Activated CD4-positive, alpha-beta T cell treated with anti-CD3 and anti-CD28 coated beads for 36 hours (primary cell): ENCODE data around the gene EP400. TPM values are rescaled to one million over a fixed set of nuclear protein-coding genes. Genes with fewer than 3 reads are reported as not detected.

ENCODE experiments used
- ATAC-seq: fragments of 200-7000 bp; cut with Tn5 transposase; one replicate; pipeline ENCODE4 v1.10.0; 2021; ENCODE audit warnings: mild to moderate bottlenecking, moderate library complexity
- CTCF ChIA-PET: fragments of 350-600 bp; sonication (Branson Sonifier 250); formaldehyde crosslinking; loops from one replicate; lab custom pipeline; 2021; ENCODE audit warnings: antibody characterized with exemption; lab: Charles Lee
- POLR2A ChIA-PET: fragments of 350-600 bp; sonication (Branson Sonifier 250); formaldehyde crosslinking; loops from one replicate; lab custom pipeline; 2021; ENCODE audit warnings: antibody characterized with exemption, inconsistent platforms; lab: Charles Lee
- DNase-seq: peaks from one replicate; pipeline ENCODE4 v3.0.0-alpha.2; 2020
- H3K27ac Mint-ChIP-seq: one replicate; pipeline ENCODE4 v1.8.0; 2021; ENCODE audit warnings: mixed read lengths
- H3K27me3 Mint-ChIP-seq: one replicate; pipeline ENCODE4 v1.8.0; 2021; ENCODE audit warnings: mixed read lengths
- H3K36me3 Mint-ChIP-seq: one replicate; pipeline ENCODE4 v1.8.0; 2021; ENCODE audit warnings: low read depth, mixed read lengths
- H3K4me1 Mint-ChIP-seq: one replicate; pipeline ENCODE4 v1.8.0; 2021; ENCODE audit warnings: mixed read lengths
- H3K4me3 Mint-ChIP-seq: one replicate; pipeline ENCODE4 v1.8.0; 2021; ENCODE audit warnings: mild to moderate bottlenecking, moderate library complexity, mixed read lengths
- H3K9me3 Mint-ChIP-seq: one replicate; pipeline ENCODE4 v1.8.0; 2021; ENCODE audit warnings: low read depth, mixed read lengths
- intact Hi-C, 2 experiments: fragments of 100-400 bp; cut with DNase I in 1 of 2; cut with micrococcal nuclease in 1 of 2; formaldehyde crosslinking; loops; one replicate each; pipeline versions ENCODE4 v1.14.2 to v1.15.1; 2022 to 2024; cut with DNase I, micrococcal nuclease
- total RNA-seq, 2 experiments: library from RNA; stranded (reverse); gene quantifications; one replicate each; pipeline ENCODE4 v1.2.3, GENCODE V29; 2021

The EP400 gene
- 10 to 100 TPM; 46.4 to 51.3 TPM for total RNA-seq

- H3K27me3 Mint-ChIP-seq = no peaks in the 10 kb centered on the region
- intact Hi-C loops = loop anchor here (1.0 to 5.0 kb wide), 10 partner anchors 20 to 1078 kb away; partner anchors contain the start of genes PUS1 (in 2 of the 2), ULK1 (in 2 of the 2), DDX51 (in 1 of the 2) and FBRSL1 (in 1 of the 2)
- H3K4me3 Mint-ChIP-seq = peak within 1 kb of the TSS; percentile 88
- H3K27ac Mint-ChIP-seq = peak within 1 kb of the TSS; percentile 93
- H3K36me3 Mint-ChIP-seq = peaks cover 10% of the 10 kb centered on the region
- H3K4me1 Mint-ChIP-seq = peaks cover 42% of the 10 kb centered on the region
- peak; percentile 97 for DNase-seq
- ATAC-seq = peak; percentile 96
- ChIA-PET CTCF (interaction anchor here (0.7 to 1.2 kb wide), 3 partner anchors 13 to 1079 kb away, joined by 3 to 4 read pairs (median 3); no protein-coding TSS in a partner anchor), POLR2A (no interaction called here)
- no peaks in the 10 kb centered on the region for H3K9me3 Mint-ChIP-seq
These were observed at the start of gene EP400 for GRCh38 chr12:131949431-131950181. TSS of gene EP400 (plus strand) at chr12:131949942. CDS start at chr12:131960620, 10,678 bp downstream.

- intact Hi-C loops = no loop called here
- H3K27ac Mint-ChIP-seq = no peak overlapping the region
- DNase-seq (no peak), ATAC-seq (no peak)
- peaks cover 5% of the 10 kb centered on the region for H3K36me3 Mint-ChIP-seq
- POLR2A ChIA-PET = no interaction called here
- H3K4me3 Mint-ChIP-seq = no peak overlapping the region
- peaks cover 15% of the 10 kb centered on the region for H3K4me1 Mint-ChIP-seq
- no peaks in the 10 kb centered on the region for H3K9me3 Mint-ChIP-seq
- H3K27me3 Mint-ChIP-seq = no peaks in the 10 kb centered on the region
- CTCF ChIA-PET = no interaction called here
These were observed 49.3 kb upstream of the EP400 start for GRCh38 chr12:131900397-131900796.

- DNase-seq (no peak), ATAC-seq (no peak)
- Mint-ChIP-seq H3K36me3 (peaks cover 4% of the 10 kb centered on the region), H3K9me3 (no peaks in the 10 kb centered on the region), H3K4me3 (no peak overlapping the region), H3K4me1 (peaks cover 16% of the 10 kb centered on the region), H3K27ac (no peak overlapping the region), H3K27me3 (no peaks in the 10 kb centered on the region)
- POLR2A ChIA-PET = no interaction called here
- CTCF ChIA-PET = interaction anchor here (0.6 kb wide), 1 partner anchor 95 kb away, joined by 3 read pairs; no protein-coding TSS in a partner anchor
- intact Hi-C loops = no loop called here
These were observed 48.1 kb upstream of the EP400 start for GRCh38 chr12:131901431-131902331.

GRCh38 chr12:131902332-131903241 is 47.2 kb upstream of the EP400 start:
- Mint-ChIP-seq H3K4me3 (no peak overlapping the region), H3K36me3 (peaks cover 2% of the 10 kb centered on the region), H3K27ac (no peak overlapping the region), H3K4me1 (peaks cover 11% of the 10 kb centered on the region), H3K27me3 (no peaks in the 10 kb centered on the region), H3K9me3 (no peaks in the 10 kb centered on the region)
- ATAC-seq = no peak
- ChIA-PET CTCF (interaction anchor here (0.6 to 1.1 kb wide), 2 partner anchors 20 to 95 kb away, joined by 3 read pairs; no protein-coding TSS in a partner anchor), POLR2A (no interaction called here)
- DNase-seq = no peak
- intact Hi-C loops = no loop called here

- DNase-seq = no peak
- intact Hi-C loops = no loop called here
- Mint-ChIP-seq H3K27ac (no peak overlapping the region), H3K4me1 (peaks cover 8% of the 10 kb centered on the region), H3K9me3 (no peaks in the 10 kb centered on the region), H3K27me3 (no peaks in the 10 kb centered on the region), H3K4me3 (no peak overlapping the region), H3K36me3 (peaks cover 2% of the 10 kb centered on the region)
- ChIA-PET POLR2A (no interaction called here), CTCF (interaction anchor here (1.1 kb wide), 1 partner anchor 21 kb away, joined by 3 read pairs; no protein-coding TSS in a partner anchor)
- ATAC-seq = no peak
These were observed 46.2 kb upstream of the EP400 start for GRCh38 chr12:131903270-131904255.

GRCh38 chr12:131904346-131904745 is 45.4 kb upstream of the EP400 start:
- POLR2A ChIA-PET = no interaction called here
- no peak overlapping the region for H3K4me3 Mint-ChIP-seq
- intact Hi-C loops = no loop called here

GRCh38 chr12:131905081-131905629 is 44.6 kb upstream of the EP400 start:
- no peak overlapping the region for H3K4me3 Mint-ChIP-seq
- peaks cover under 1% of the 10 kb centered on the region for H3K36me3 Mint-ChIP-seq
- CTCF ChIA-PET = no interaction called here
- intact Hi-C loops = no loop called here
- no peaks in the 10 kb centered on the region for H3K9me3 Mint-ChIP-seq
- H3K27me3 Mint-ChIP-seq = no peaks in the 10 kb centered on the region
- peaks cover 8% of the 10 kb centered on the region for H3K4me1 Mint-ChIP-seq
- ATAC-seq (no peak), DNase-seq (no peak)
- POLR2A ChIA-PET = interaction anchor here (1.6 kb wide), 1 partner anchor 8 kb away, joined by 4 read pairs; no protein-coding TSS in a partner anchor
- no peak overlapping the region for H3K27ac Mint-ChIP-seq

More at GRCh38 chr12:131904346-131904745, 45.4 kb upstream of the EP400 start:
- H3K27ac Mint-ChIP-seq = peak overlapping the region; percentile 19
- H3K4me1 Mint-ChIP-seq = peaks cover 8% of the 10 kb centered on the region
- no peaks in the 10 kb centered on the region for H3K27me3 Mint-ChIP-seq
- H3K9me3 Mint-ChIP-seq = no peaks in the 10 kb centered on the region
- CTCF ChIA-PET = no interaction called here
- DNase-seq (no peak), ATAC-seq (no peak)
- peaks cover 2% of the 10 kb centered on the region for H3K36me3 Mint-ChIP-seq

GRCh38 chr12:131905630-131906091 is 44.1 kb upstream of the EP400 start:
- H3K4me1 Mint-ChIP-seq = peaks cover 8% of the 10 kb centered on the region
- ChIA-PET CTCF (no interaction called here), POLR2A (interaction anchor here (1.6 kb wide), 1 partner anchor 9 kb away, joined by 4 read pairs; no protein-coding TSS in a partner anchor)
- H3K9me3 Mint-ChIP-seq = no peaks in the 10 kb centered on the region
- intact Hi-C loops = no loop called here
- H3K27ac Mint-ChIP-seq = no peak overlapping the region
- DNase-seq (no peak), ATAC-seq (no peak)
- no peaks in the 10 kb centered on the region for H3K36me3 Mint-ChIP-seq
- no peak overlapping the region for H3K4me3 Mint-ChIP-seq
- H3K27me3 Mint-ChIP-seq = no peaks in the 10 kb centered on the region

- Mint-ChIP-seq H3K4me1 (peaks cover 8% of the 10 kb centered on the region), H3K4me3 (no peak overlapping the region), H3K27me3 (no peaks in the 10 kb centered on the region), H3K27ac (no peak overlapping the region), H3K9me3 (no peaks in the 10 kb centered on the region), H3K36me3 (no peaks in the 10 kb centered on the region)
- intact Hi-C loops = no loop called here
- no peak for DNase-seq
- ChIA-PET POLR2A (no interaction called here), CTCF (no interaction called here)
- ATAC-seq = no peak
These were observed 42.2 kb upstream of the EP400 start for GRCh38 chr12:131907379-131908091.
